IPS-20b (cell line): ENCODE data around the gene SNX24.
"Not testable (repeated sequence)": the region's sequence is repeated elsewhere in the genome, so short reads cannot be mapped to it uniquely, and the experiment has no call there.

Experiments
- H3K27ac ChIP-seq: one replicate; pipeline ENCODE4 v1.5.1; 2013; ENCODE audit warnings: low read length
- H3K27me3 ChIP-seq: 2 replicates; pipeline ENCODE4 v1.6.1; 2013; ENCODE audit warnings: mild to moderate bottlenecking, low read length, inconsistent platforms; ENCODE audit not compliant: insufficient read depth
- H3K36me3 ChIP-seq: 2 replicates; pipeline ENCODE4 v1.6.1; 2013; ENCODE audit warnings: low read depth, mild to moderate bottlenecking, inconsistent platforms, low read length, moderate library complexity; ENCODE audit not compliant: insufficient read depth
- H3K4me1 ChIP-seq: 2 replicates; pipeline ENCODE4 v1.6.1; 2013; ENCODE audit warnings: mild to moderate bottlenecking, control low read depth, inconsistent platforms, low read length, moderate library complexity; ENCODE audit not compliant: insufficient read depth
- H3K4me3 ChIP-seq: 2 replicates; pipeline ENCODE4 v1.5.1; 2013; ENCODE audit warnings: mild to moderate bottlenecking, low read length, inconsistent platforms
- H3K9ac ChIP-seq: 2 replicates; pipeline ENCODE4 v1.6.1; 2013; ENCODE audit warnings: low read depth, mild to moderate bottlenecking, inconsistent platforms, low read length, moderate library complexity
- H3K9me3 ChIP-seq: 2 replicates; pipeline ENCODE4 v1.6.1; 2013; ENCODE audit warnings: mild to moderate bottlenecking, low read depth, low read length, inconsistent platforms; ENCODE audit not compliant: insufficient read depth

The SNX24 gene

GRCh38 chr5:122902263-122902662, 56.9 kb downstream of the SNX24 start:
- H3K27ac ChIP-seq, result no peak overlapping the region
- no peaks in the 10 kb centered on the region for H3K4me1 ChIP-seq
- no peaks in the 10 kb centered on the region for H3K27me3 ChIP-seq
- no peak overlapping the region for H3K4me3 ChIP-seq
- no peaks in the 10 kb centered on the region for H3K36me3 ChIP-seq
- H3K9me3 ChIP-seq, result no peaks in the 10 kb centered on the region
- H3K9ac ChIP-seq, result no peak overlapping the region

DNA sequence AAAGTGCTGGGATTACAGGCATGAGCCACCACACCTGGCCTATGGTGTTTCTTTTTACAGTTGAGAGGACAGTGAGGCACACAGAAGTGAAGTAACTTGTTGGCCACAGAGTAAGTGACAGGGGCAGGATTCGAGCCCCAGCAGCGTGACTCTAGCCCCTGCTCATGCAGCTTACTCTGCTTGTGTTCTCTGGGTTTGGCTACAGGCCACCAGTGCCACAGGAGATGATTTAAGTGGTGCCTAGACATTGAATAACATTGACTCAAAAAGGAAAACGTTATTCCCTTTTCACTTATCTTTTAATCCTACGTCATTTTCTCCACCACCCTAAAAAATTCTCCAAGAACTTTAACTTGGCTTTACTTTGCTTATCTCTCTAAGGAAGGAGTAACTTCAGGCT, 61.4 kb downstream of the SNX24 start:
- Histone ChIP-seq H3K4me1 (peaks cover 5% of the 10 kb centered on the region; the same call in 1 of the 2 replicates), H3K4me3 (no peak overlapping the region), H3K27ac (no peak overlapping the region), H3K9me3 (no peaks in the 10 kb centered on the region), H3K9ac (no peak overlapping the region), H3K36me3 (no peaks in the 10 kb centered on the region), H3K27me3 (no peaks in the 10 kb centered on the region)

GRCh38 chr5:122907276-122907675, 61.9 kb downstream of the SNX24 start:
- H3K4me1 ChIP-seq, result peaks cover 5% of the 10 kb centered on the region; the same call in 1 of the 2 replicates
- no peaks in the 10 kb centered on the region for H3K36me3 ChIP-seq
- no peak overlapping the region for H3K4me3 ChIP-seq
- H3K9me3 ChIP-seq, result no peaks in the 10 kb centered on the region
- no peaks in the 10 kb centered on the region for H3K27me3 ChIP-seq
- no peak overlapping the region for H3K27ac ChIP-seq
- no peak overlapping the region for H3K9ac ChIP-seq

- Histone ChIP-seq H3K27ac (no peak overlapping the region), H3K9me3 (no peaks in the 10 kb centered on the region), H3K36me3 (no peaks in the 10 kb centered on the region)
Measured at GRCh38 chr5:122908108-122908507, 62.7 kb downstream of the SNX24 start.

GRCh38 chr5:122908662-122909061, 63.2 kb downstream of the SNX24 start:
- Histone ChIP-seq H3K27ac (no peak overlapping the region), H3K9me3 (no peaks in the 10 kb centered on the region)

More at GRCh38 chr5:122908108-122908507, 62.7 kb downstream of the SNX24 start:
- H3K4me3 ChIP-seq, result no peak overlapping the region
- no peaks in the 10 kb centered on the region for H3K27me3 ChIP-seq
- peaks cover 5% of the 10 kb centered on the region; the same call in 1 of the 2 replicates for H3K4me1 ChIP-seq
- H3K9ac ChIP-seq, result no peak overlapping the region

DNA sequence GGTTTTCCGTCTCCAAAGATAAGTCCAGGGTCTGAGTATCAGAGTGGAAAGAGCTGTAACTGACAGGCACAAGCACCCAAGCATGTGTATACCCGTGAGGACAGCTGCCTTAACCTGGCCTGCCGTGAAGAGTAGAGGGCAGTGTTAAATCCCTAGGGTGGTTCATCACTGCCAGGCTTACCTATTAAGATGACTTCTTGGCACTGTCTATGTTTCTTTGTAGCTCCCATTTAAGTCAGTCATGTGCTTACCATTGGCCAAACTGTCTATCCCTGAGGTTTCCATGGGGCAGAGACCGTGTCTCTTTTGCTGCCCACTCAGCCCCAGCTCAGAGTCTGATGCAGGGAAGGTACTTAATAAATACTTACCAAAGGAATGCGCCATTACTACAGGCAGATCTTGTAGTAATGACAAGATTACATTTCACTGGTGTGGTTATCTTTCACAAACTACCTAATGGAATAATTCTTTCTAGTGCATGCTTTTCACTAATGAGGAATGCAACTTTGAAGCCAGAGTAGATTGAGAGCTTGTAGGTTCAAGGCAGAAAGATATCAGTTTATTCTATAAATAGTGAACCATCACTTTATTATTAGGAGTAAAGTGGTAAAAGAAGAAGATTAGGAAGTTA, 64.2 kb downstream of the SNX24 start:
- Histone ChIP-seq H3K4me1 (peaks cover 5% of the 10 kb centered on the region; the same call in 1 of the 2 replicates), H3K9me3 (no peaks in the 10 kb centered on the region), H3K36me3 (no peaks in the 10 kb centered on the region), H3K9ac (no peak overlapping the region), H3K4me3 (no peak overlapping the region), H3K27ac (no peak overlapping the region), H3K27me3 (no peaks in the 10 kb centered on the region)

More at GRCh38 chr5:122908662-122909061, 63.2 kb downstream of the SNX24 start:
- Histone ChIP-seq H3K4me1 (peaks cover 5% of the 10 kb centered on the region; the same call in 1 of the 2 replicates), H3K9ac (no peak overlapping the region), H3K36me3 (no peaks in the 10 kb centered on the region), H3K4me3 (no peak overlapping the region), H3K27me3 (no peaks in the 10 kb centered on the region)

- H3K27ac ChIP-seq, H3K27me3 ChIP-seq, H3K4me3 ChIP-seq, H3K4me1 ChIP-seq, H3K9me3 ChIP-seq, H3K36me3 ChIP-seq, H3K9ac ChIP-seq: not testable (repeated sequence)
Measured at GRCh38 chr5:122913436-122913835, 68.0 kb downstream of the SNX24 start.

DNA sequence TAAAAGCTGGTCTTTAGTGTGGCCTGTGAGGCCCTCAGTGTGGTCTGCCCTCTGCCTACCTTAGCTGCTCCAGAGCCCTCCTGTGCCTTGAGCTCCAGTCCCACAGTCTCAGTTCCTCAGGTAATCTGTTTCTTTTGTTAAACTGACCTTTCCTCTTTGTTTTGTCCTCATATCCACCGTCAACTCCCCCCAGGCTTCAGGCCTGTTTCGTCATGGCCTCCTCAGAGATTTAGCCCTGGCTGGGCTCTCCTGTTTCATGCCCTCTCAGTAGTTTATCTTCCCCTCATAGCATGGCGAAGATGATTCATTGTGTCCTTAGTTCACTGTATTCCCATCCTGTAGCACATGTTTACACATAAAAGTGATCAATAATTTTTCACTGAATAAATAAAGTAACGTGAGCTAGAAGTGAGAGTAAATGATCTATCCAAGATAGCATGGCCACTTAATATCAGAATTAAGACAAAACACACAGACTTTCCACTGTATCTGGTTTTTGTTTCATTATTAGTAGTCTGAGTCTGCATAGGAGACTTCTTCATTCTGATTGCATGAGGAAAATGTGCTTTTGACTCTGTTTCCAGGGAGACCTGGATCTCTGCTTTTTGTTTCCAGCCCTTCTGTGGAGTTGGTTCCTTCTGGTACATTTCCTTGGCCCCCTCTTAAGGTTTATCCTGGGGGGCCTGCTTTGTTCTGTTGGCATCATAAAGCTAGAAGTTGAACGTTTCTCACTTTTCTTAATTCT, 70.5 kb downstream of the SNX24 start:
- Histone ChIP-seq H3K9me3 (no peaks in the 10 kb centered on the region), H3K4me1 (peaks cover 13% of the 10 kb centered on the region), H3K36me3 (no peaks in the 10 kb centered on the region), H3K27ac (no peak overlapping the region), H3K9ac (no peak overlapping the region), H3K27me3 (no peaks in the 10 kb centered on the region), H3K4me3 (no peak overlapping the region)

- Histone ChIP-seq H3K4me3 (no peak overlapping the region), H3K36me3 (no peaks in the 10 kb centered on the region), H3K9me3 (no peaks in the 10 kb centered on the region), H3K27me3 (no peaks in the 10 kb centered on the region), H3K9ac (no peak overlapping the region), H3K4me1 (peaks cover 18% of the 10 kb centered on the region), H3K27ac (no peak overlapping the region)
Measured at GRCh38 chr5:122916490-122916889, 71.1 kb downstream of the SNX24 start.

DNA sequence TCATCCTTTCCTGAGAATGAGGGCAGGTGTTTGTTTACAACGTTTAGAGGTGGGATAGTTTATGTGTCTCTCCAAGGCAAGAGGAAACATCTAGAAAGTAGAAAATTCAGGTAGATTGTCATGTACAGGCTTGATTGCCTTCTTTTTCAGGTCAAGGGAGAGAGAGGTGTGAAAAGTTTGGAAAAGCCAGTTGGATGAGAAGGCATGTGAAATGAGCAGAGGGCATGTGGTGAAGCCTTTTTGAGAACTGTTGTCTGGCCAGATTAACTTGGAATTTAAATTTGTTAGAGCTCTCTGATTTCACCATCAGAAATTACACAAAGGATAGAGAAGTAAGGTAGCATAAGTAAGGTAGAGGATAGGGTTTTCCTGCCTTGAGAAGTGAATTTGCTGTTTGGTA, 74.6 kb downstream of the SNX24 start:
- Histone ChIP-seq H3K4me3 (no peak overlapping the region), H3K9ac (no peak overlapping the region), H3K36me3 (no peaks in the 10 kb centered on the region), H3K27me3 (no peaks in the 10 kb centered on the region), H3K27ac (no peak overlapping the region), H3K9me3 (no peaks in the 10 kb centered on the region), H3K4me1 (peaks cover 24% of the 10 kb centered on the region)

- Histone ChIP-seq H3K9ac (no peak overlapping the region), H3K9me3 (no peaks in the 10 kb centered on the region), H3K4me1 (peaks cover 27% of the 10 kb centered on the region), H3K36me3 (no peaks in the 10 kb centered on the region), H3K4me3 (no peak overlapping the region), H3K27ac (no peak overlapping the region), H3K27me3 (no peaks in the 10 kb centered on the region)
Measured at GRCh38 chr5:122921826-122922225, 76.4 kb downstream of the SNX24 start.

- Histone ChIP-seq H3K27me3 (no peaks in the 10 kb centered on the region), H3K9me3 (no peaks in the 10 kb centered on the region), H3K4me3 (no peak overlapping the region), H3K9ac (no peak overlapping the region), H3K4me1 (peaks cover 28% of the 10 kb centered on the region), H3K27ac (no peak overlapping the region), H3K36me3 (no peaks in the 10 kb centered on the region)
Measured at GRCh38 chr5:122924203-122924602, 78.8 kb downstream of the SNX24 start.
